ENCODE results near the gene CNKSR1. TPM values are rescaled to one million over a fixed set of nuclear protein-coding genes. Genes with fewer than 3 reads are reported as not detected.

Gene CNKSR1, protein sequence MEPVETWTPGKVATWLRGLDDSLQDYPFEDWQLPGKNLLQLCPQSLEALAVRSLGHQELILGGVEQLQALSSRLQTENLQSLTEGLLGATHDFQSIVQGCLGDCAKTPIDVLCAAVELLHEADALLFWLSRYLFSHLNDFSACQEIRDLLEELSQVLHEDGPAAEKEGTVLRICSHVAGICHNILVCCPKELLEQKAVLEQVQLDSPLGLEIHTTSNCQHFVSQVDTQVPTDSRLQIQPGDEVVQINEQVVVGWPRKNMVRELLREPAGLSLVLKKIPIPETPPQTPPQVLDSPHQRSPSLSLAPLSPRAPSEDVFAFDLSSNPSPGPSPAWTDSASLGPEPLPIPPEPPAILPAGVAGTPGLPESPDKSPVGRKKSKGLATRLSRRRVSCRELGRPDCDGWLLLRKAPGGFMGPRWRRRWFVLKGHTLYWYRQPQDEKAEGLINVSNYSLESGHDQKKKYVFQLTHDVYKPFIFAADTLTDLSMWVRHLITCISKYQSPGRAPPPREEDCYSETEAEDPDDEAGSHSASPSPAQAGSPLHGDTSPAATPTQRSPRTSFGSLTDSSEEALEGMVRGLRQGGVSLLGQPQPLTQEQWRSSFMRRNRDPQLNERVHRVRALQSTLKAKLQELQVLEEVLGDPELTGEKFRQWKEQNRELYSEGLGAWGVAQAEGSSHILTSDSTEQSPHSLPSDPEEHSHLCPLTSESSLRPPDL
- 1 to 10 TPM in 1 of 2 donors, under 1 TPM in 1; 0.52 to 1.3 TPM for total RNA-seq

DNA sequence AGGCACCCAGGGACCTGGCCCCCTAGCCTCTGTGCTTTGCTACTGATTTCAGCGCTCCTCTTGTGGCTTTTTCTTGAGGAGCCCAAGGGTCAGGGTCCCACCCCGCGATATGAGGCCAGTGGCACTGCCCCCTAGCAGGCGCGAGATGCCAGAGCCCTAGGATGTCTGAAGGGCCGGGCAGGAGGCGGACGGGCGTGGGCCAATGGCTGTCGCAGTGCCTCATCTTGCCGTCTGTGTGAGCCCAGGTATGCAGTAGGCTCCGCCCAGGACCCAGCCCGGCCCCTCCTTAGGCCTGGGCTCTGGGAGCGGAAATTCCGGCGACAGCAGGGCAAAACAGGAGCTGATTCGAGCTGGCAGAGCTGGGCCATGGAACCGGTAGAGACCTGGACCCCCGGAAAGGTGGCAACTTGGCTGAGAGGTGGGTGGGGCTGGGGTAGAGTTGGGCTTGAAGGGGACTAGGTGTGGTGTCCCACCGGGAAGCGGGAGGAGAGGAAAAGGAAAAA lies at the start of gene CNKSR1:
Gene CNKSR1, plus strand, starts transcription at position 310 of the 503 bp plus-strand sequence. Its CDS starts 57 bp downstream, at position 367.
- Histone ChIP-seq H3K9me3 (no peaks in the 10 kb centered on the region), H3K27me3 (no peaks in the 10 kb centered on the region), H3K27ac (no peak within 1 kb of the TSS), H3K36me3 (no peaks in the 10 kb centered on the region), H3K4me3 (no peak within 1 kb of the TSS), H3K4me1 (no peaks in the 10 kb centered on the region)
- DNase-seq (ENCODE audit: low spot score): no peak
- TF ChIP-seq, protein P1, sequence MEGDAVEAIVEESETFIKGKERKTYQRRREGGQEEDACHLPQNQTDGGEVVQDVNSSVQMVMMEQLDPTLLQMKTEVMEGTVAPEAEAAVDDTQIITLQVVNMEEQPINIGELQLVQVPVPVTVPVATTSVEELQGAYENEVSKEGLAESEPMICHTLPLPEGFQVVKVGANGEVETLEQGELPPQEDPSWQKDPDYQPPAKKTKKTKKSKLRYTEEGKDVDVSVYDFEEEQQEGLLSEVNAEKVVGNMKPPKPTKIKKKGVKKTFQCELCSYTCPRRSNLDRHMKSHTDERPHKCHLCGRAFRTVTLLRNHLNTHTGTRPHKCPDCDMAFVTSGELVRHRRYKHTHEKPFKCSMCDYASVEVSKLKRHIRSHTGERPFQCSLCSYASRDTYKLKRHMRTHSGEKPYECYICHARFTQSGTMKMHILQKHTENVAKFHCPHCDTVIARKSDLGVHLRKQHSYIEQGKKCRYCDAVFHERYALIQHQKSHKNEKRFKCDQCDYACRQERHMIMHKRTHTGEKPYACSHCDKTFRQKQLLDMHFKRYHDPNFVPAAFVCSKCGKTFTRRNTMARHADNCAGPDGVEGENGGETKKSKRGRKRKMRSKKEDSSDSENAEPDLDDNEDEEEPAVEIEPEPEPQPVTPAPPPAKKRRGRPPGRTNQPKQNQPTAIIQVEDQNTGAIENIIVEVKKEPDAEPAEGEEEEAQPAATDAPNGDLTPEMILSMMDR (IDR thresholded peaks at IDR 0.05): no peak

DNA sequence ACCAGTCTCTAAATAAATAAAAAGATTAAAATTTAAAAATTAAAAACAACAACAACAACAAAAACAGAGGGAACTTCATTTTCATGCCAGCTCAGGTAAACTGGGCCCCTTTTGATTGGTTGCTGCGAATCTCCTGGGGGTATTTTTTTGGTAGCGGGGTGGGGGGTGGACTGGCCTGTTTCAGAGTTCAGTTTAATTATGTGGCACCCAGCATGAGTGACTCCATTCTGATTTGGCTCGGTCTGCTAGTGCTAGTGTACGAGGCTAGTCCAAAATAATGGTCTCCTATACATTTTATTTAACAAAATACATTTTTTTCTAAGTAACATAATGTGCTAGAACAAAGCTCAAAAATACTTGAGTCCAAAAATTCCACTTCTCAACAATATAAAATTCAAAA lies 47.5 kb upstream of the CNKSR1 start:
- H3K27ac ChIP-seq: no peak overlapping the region
- H3K27me3 ChIP-seq: no peaks in the 10 kb centered on the region
- no peaks in the 10 kb centered on the region for H3K9me3 ChIP-seq
- TF ChIP-seq, protein P1 (IDR thresholded peaks at IDR 0.05): no peak
- peaks cover 0 to 13% of the 10 kb centered on the region in 2 donors for H3K4me1 ChIP-seq
- no peak for DNase-seq (ENCODE audit: low spot score)
- no peak overlapping the region for H3K4me3 ChIP-seq
- no peaks in the 10 kb centered on the region for H3K36me3 ChIP-seq

DNA sequence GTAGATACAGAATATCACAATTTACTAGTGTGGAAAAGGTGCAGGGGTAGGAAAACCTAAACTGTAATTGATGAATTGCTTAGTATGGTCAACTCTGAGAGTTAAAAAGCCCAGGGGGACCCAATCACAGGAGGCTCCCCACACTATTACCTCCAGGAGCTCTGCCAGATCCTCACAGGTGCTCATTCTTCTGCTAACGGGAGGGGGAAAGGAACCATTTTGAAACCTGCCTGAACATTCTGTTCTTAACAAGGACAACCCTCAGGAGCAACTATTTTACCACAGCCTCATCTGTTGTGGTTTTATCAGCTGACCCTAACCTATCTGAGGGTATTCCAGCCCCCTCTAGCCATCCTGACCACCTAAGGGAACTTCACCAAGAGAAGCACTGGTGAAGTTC lies 46.6 kb upstream of the CNKSR1 start:
- Histone ChIP-seq H3K36me3 (no peaks in the 10 kb centered on the region), H3K4me1 (peaks cover 0 to 13% of the 10 kb centered on the region in 2 donors), H3K27ac (no peak overlapping the region), H3K4me3 (no peak overlapping the region), H3K9me3 (no peaks in the 10 kb centered on the region), H3K27me3 (no peaks in the 10 kb centered on the region)
- DNase-seq (ENCODE audit: low spot score): no peak
- TF ChIP-seq, protein P1 (IDR thresholded peaks at IDR 0.05): no peak

DNA sequence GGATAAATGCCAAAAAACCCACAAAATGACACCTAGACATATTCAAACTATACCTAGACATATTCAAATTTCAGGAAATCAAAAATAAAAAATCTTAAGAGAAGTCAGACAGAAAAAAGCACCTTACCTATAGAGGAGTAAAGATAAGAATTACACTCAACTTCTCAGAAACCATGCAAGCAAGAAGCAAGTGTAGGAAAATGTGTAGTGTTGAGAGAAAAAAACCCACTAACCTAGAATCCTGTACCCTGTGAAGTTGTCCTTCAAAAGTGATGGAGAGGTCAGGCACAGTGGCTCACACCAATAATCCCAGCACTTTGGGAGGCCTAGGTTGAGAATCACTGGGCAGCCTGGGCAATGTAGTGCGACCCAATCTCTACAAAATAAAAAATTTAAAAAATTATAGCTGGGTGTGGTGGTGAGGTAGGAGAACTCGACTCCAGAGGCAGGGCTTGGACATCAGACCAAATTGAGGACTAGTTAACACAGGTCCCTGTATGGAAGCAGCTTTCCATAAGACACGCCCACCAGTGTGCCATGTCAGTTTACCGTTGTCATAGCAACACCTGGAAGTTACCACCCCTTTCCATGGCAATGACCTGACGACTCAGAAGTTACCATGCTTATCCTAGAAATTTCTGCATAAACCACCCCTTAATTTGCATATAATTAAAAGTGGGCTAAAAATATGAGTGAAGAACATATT lies 45.0 kb upstream of the CNKSR1 start:
- H3K4me1 ChIP-seq: peaks cover 0 to 5% of the 10 kb centered on the region in 2 donors
- DNase-seq (ENCODE audit: low spot score): no peak
- no peak overlapping the region for H3K4me3 ChIP-seq
- H3K9me3 ChIP-seq: no peaks in the 10 kb centered on the region
- H3K27ac ChIP-seq: no peak overlapping the region
- TF ChIP-seq, protein P1 (IDR thresholded peaks at IDR 0.05): no peak
- H3K27me3 ChIP-seq: no peaks in the 10 kb centered on the region
- no peaks in the 10 kb centered on the region for H3K36me3 ChIP-seq

DNA sequence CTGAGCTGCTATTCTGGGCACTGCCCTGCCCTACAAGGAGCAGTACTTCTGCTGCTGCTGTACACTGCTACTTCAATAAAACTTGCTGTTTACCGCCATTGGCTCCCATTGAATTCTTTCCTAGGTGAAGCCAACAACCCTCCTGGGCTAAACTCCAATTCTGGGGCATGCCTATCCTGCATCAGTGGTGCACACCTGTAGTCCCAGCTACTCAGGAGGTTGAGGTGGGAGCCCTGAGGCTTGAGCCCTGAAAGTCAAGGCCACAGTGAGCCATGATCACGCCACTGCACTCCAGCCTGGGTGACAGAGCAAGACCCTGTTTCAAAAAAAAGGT lies 44.5 kb upstream of the CNKSR1 start:
- no peaks in the 10 kb centered on the region for H3K36me3 ChIP-seq
- TF ChIP-seq, protein P1 (IDR thresholded peaks at IDR 0.05): no peak

More for the DNA sequence above, 44.5 kb upstream of the CNKSR1 start:
- Histone ChIP-seq H3K27me3 (no peaks in the 10 kb centered on the region), H3K4me1 (no peaks in the 10 kb centered on the region), H3K4me3 (no peak overlapping the region), H3K27ac (no peak overlapping the region), H3K9me3 (no peaks in the 10 kb centered on the region)
- DNase-seq (ENCODE audit: low spot score): no peak
